Mononuclear cell (primary cell): ENCODE data around the gene MBD6. TPM values are rescaled to one million over a fixed set of nuclear protein-coding genes. Genes with fewer than 3 reads are reported as not detected.

ENCODE experiments used
- H3K27me3 ChIP-seq: 2 replicates; pipeline ENCODE4 v1.6.0; 2011; ENCODE audit warnings: low read length, control low read depth; ENCODE audit not compliant: insufficient read depth
- H3K4me1 ChIP-seq: 2 replicates; pipeline ENCODE4 v1.5.1; 2011; ENCODE audit warnings: mild to moderate bottlenecking, low read length, control low read depth; ENCODE audit not compliant: insufficient read depth
- H3K4me3 ChIP-seq: 2 replicates; pipeline ENCODE4 v1.5.1; 2011; ENCODE audit warnings: mild to moderate bottlenecking, low read length, moderate library complexity
- H3K9me3 ChIP-seq: 2 replicates; pipeline ENCODE4 v1.5.1; 2011; ENCODE audit warnings: low read depth, mild to moderate bottlenecking, control low read depth, low read length
- total RNA-seq: library from RNA; depleted of rRNA; stranded (reverse); fragments of >200 nt; gene quantifications from one replicate; pipeline ENCODE4 v1.2.3, GENCODE V29; 2012

MBD6 gene
- total RNA-seq, 1 donor: 10.6 TPM

- Histone ChIP-seq H3K27me3 (no peaks in the 10 kb centered on the region), H3K4me1 (peaks cover 19% of the 10 kb centered on the region), H3K9me3 (no peaks in the 10 kb centered on the region), H3K4me3 (no peak overlapping the region)
Observed at GRCh38 chr12:57527184-57527583, 4.6 kb downstream of the MBD6 start.

- H3K4me3 ChIP-seq: no peak overlapping the region
- H3K4me1 ChIP-seq: peaks cover 15% of the 10 kb centered on the region
- H3K9me3 ChIP-seq: no peaks in the 10 kb centered on the region
- no peaks in the 10 kb centered on the region for H3K27me3 ChIP-seq
Observed at GRCh38 chr12:57528176-57528575, 5.6 kb downstream of the MBD6 start.

GRCh38 chr12:57528831-57529555 is 6.4 kb downstream of the MBD6 start:
- H3K4me1 ChIP-seq: peaks cover 7% of the 10 kb centered on the region
- H3K9me3 ChIP-seq: no peaks in the 10 kb centered on the region
- no peak overlapping the region for H3K4me3 ChIP-seq
- no peaks in the 10 kb centered on the region for H3K27me3 ChIP-seq

- Histone ChIP-seq H3K4me1 (no peaks in the 10 kb centered on the region), H3K9me3 (no peaks in the 10 kb centered on the region), H3K4me3 (no peak overlapping the region), H3K27me3 (no peaks in the 10 kb centered on the region)
Observed at GRCh38 chr12:57529831-57530230, 7.2 kb downstream of the MBD6 start.

GRCh38 chr12:57530396-57531142 is 7.9 kb downstream of the MBD6 start:
- Histone ChIP-seq H3K9me3 (no peaks in the 10 kb centered on the region), H3K27me3 (no peaks in the 10 kb centered on the region), H3K4me1 (no peaks in the 10 kb centered on the region), H3K4me3 (no peak overlapping the region)

- H3K4me3 ChIP-seq: no peak overlapping the region
- no peaks in the 10 kb centered on the region for H3K9me3 ChIP-seq
- H3K27me3 ChIP-seq: no peaks in the 10 kb centered on the region
- H3K4me1 ChIP-seq: no peaks in the 10 kb centered on the region
Observed at GRCh38 chr12:57531836-57532235, 9.2 kb downstream of the MBD6 start.

- H3K9me3 ChIP-seq: no peaks in the 10 kb centered on the region
- H3K27me3 ChIP-seq: no peaks in the 10 kb centered on the region
- H3K4me3 ChIP-seq: no peak overlapping the region
- H3K4me1 ChIP-seq: no peaks in the 10 kb centered on the region
Observed at GRCh38 chr12:57533108-57533507, 10.5 kb downstream of the MBD6 start.

- Histone ChIP-seq H3K4me3 (no peak overlapping the region), H3K9me3 (no peaks in the 10 kb centered on the region), H3K27me3 (no peaks in the 10 kb centered on the region), H3K4me1 (no peaks in the 10 kb centered on the region)
Observed at GRCh38 chr12:57534250-57534649, 11.6 kb downstream of the MBD6 start.

- Histone ChIP-seq H3K4me3 (no peak overlapping the region), H3K27me3 (no peaks in the 10 kb centered on the region), H3K9me3 (no peaks in the 10 kb centered on the region), H3K4me1 (no peaks in the 10 kb centered on the region)
Observed at GRCh38 chr12:57534991-57535543, 12.4 kb downstream of the MBD6 start.

GRCh38 chr12:57535764-57536596 is 13.4 kb downstream of the MBD6 start:
- no peaks in the 10 kb centered on the region for H3K9me3 ChIP-seq
- H3K4me3 ChIP-seq: no peak overlapping the region
- no peaks in the 10 kb centered on the region for H3K4me1 ChIP-seq
- H3K27me3 ChIP-seq: no peaks in the 10 kb centered on the region

- Histone ChIP-seq H3K4me1 (no peaks in the 10 kb centered on the region), H3K27me3 (no peaks in the 10 kb centered on the region), H3K9me3 (no peaks in the 10 kb centered on the region), H3K4me3 (no peak overlapping the region)
Observed at GRCh38 chr12:57536597-57536942, 13.9 kb downstream of the MBD6 start.

GRCh38 chr12:57539134-57539768 is 16.6 kb downstream of the MBD6 start:
- no peaks in the 10 kb centered on the region for H3K4me1 ChIP-seq
- H3K9me3 ChIP-seq: no peaks in the 10 kb centered on the region
- H3K4me3 ChIP-seq: no peak overlapping the region
- H3K27me3 ChIP-seq: no peaks in the 10 kb centered on the region

- peaks cover 15% of the 10 kb centered on the region for H3K4me1 ChIP-seq
- no peaks in the 10 kb centered on the region for H3K9me3 ChIP-seq
- H3K27me3 ChIP-seq: no peaks in the 10 kb centered on the region
- no peak overlapping the region for H3K4me3 ChIP-seq
Observed at GRCh38 chr12:57541001-57541400, 18.4 kb downstream of the MBD6 start.

- Histone ChIP-seq H3K27me3 (no peaks in the 10 kb centered on the region), H3K4me3 (no peak overlapping the region), H3K9me3 (no peaks in the 10 kb centered on the region), H3K4me1 (peaks cover 21% of the 10 kb centered on the region)
Observed at GRCh38 chr12:57541717-57542116, 19.1 kb downstream of the MBD6 start.

- Histone ChIP-seq H3K27me3 (peaks cover 4% of the 10 kb centered on the region), H3K4me3 (no peak overlapping the region), H3K9me3 (no peaks in the 10 kb centered on the region), H3K4me1 (peaks cover 21% of the 10 kb centered on the region)
Observed at GRCh38 chr12:57543581-57543980, 21.0 kb downstream of the MBD6 start.
